GM18508 (cell line): ENCODE results near the gene DUOX1.
"Not testable (repeated sequence)": the region's sequence is repeated elsewhere in the genome, so short reads cannot be mapped to it uniquely, and the experiment has no call there.

Experiments used
- ATAC-seq: cut with Tn5 transposase; IDR thresholded peaks from one replicate; pipeline ENCODE4 v1.9.1; 2021; ENCODE audit warnings: moderate number of reproducible peaks; ENCODE audit not compliant: insufficient read depth, unreplicated experiment

Gene DUOX1

DNA sequence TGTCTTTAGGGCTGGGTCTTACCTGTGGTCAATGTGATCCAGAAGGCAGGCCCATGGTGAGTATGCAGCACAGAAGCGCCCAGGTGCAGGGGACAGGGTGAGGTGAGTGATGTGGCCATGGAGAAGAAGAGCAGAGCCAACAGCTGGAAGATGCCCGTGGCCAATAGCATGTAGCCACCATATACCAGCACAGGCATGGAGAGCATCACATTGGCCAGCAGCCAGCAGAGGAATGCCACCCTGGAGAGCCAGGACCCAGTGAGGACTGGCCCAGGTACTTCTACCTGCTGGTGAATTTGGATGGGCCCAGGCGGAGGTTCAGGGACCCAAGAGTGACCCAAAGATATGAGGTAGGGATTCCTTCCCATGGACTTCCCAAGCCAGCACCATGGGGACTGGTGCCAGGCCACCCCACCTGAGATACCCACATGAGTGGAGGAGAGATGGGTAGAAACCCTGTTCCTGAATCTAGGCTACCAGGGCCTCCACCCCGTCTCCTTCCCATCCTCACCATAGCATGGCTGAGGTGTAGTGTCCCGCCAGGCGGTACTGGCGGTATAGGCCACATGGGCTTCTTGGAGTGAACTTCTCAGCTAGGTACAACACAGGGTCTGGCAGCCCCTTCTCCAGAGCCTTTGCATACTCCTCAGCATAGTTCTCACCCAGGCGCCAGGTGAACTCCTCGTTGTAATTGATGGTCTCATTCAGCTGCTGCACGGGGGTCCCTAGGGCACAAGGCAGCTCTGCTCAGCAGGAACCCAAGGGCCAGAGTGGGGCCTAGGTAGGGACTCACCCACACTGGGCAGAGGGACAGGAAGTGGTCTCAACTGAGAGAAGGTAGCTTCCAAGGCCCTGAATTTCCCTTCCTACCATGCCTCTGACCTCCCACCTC, 9.5 kb upstream of the DUOX1 start:
- no peak for ATAC-seq

- ATAC-seq, result no peak
Measured at GRCh38 chr15:45121020-45121419, 8.8 kb upstream of the DUOX1 start.

GRCh38 chr15:45121706-45122417, 7.9 kb upstream of the DUOX1 start:
- ATAC-seq, result no peak

DNA sequence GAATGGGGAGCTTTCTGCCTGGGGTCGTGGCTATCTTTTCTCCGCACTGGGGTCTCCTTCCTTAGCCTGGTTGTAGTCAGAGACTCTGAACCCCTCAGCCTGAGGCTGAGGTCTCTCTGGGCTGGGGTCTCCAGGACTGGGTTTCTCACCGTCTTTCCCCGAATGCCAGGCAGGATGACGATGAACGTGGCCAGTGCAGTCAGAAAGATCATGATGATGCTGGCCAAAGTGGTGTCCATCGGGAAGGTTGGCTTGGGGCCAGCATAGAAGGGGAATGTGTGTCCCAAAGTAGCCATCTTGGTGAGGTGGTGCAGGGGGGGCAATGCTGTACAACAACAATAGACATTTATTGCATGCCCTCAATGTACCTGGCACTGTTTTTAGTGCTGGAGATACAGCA, 7.1 kb upstream of the DUOX1 start:
- ATAC-seq, result no peak

GRCh38 chr15:45123397-45123796, 6.4 kb upstream of the DUOX1 start:
- no peak for ATAC-seq

DNA sequence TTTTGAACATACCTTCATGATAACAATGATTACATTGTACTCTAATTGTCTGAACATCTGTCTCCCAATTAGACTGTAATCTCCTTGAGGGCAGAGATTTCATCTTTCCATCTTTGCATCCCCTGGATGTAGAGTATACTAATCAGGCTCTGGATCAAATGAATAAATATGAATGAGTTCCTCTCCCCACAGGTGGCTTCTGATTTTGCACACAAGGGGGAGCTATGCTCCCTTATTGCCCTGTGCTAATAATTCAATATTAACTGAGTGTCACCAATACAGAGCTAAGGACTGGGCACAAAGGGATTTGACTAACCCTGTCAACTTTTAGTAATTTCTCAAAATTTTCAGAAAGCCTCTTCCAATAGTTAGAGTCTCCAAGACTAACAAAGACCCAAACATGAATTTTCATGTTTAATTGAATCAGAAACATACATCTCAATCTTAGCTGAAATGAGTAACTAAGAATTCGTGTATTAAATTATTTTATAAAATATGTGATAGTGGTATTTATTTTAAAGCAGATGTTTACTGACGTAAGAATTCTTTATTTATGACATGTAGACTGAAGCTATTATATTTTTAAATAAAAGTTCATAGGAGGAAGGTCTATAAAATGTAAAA, 3.1 kb upstream of the DUOX1 start:
- no peak for ATAC-seq

- ATAC-seq, result no peak
Measured at GRCh38 chr15:45128971-45129639, 689 bp upstream of the DUOX1 start.

- ATAC-seq, result no peak
Measured at GRCh38 chr15:45130291-45131000, 652 bp downstream of the DUOX1 start.

DNA sequence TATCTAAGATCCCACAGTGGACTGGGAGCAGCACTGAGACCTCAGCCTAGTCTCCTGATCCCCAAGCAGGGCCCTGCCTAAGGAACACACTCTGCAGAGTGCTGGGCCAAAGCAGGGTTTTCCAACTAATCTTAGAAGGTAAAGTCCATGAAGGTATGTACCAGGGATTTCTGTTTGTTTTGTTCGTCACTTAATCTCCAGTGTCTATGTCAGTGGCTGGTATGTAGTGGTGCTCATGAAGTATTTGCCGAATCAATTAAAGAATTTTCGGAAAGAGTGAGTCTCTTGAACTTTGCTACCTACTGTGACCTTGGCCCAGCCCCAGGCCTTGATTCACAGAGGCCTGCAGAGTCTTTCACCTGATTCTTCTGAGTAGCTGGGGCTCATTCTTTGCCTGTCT, 1.7 kb downstream of the DUOX1 start:
- ATAC-seq, result no peak

DNA sequence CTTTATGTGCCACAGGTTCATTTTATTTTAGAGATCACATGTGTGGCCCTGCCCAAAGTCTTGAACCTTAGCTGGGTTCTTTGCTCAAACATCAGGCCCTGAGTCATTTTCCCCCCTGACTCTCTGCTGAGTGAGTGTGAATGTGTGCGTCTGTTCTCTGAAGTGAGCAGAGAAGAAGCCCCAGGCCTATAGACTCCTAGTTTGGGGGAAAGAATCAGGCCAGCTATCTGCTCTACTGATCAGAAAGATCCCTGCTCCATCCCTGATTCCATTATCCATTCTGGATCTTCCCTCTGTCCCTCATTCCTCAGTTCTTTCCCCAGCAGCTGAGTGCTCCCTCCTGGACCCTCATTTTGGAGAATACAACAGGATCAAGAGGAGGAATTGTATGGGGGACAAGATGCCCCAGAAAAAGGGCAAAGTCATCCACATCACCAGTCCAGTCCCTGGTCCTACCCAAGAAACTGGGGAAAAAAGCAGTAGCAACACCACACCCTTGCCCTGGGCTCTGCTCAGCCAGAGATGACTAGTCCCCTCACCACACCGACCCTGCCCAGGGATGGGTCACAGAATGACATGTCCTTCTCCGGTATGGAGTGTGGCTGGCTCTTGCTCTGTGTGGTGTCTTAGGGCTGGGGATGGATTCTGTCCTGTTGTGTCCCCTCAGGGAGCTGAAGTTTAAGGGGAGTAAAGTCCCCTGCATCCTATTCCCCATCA, 3.2 kb downstream of the DUOX1 start:
- ATAC-seq, result no peak

DNA sequence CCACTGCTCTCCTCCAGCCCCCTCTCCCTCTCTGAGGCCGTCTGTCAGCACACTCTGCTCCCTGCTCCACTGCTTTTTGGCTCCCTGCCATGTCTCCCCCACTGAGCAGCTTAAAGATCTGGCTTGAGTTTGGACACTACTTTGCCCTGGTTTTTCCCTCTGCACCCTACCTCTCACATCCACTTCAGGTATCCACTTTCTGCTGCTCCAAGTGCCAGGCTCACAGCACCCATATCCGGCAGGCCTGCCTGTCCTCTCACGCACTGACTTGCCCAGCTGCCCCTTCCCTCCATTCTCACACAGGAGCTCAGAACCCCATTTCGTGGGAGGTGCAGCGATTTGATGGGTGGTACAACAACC, 3.7 kb downstream of the DUOX1 start:
- no peak for ATAC-seq

GRCh38 chr15:45134046-45134445, 4.3 kb downstream of the DUOX1 start:
- ATAC-seq, result no peak

DNA sequence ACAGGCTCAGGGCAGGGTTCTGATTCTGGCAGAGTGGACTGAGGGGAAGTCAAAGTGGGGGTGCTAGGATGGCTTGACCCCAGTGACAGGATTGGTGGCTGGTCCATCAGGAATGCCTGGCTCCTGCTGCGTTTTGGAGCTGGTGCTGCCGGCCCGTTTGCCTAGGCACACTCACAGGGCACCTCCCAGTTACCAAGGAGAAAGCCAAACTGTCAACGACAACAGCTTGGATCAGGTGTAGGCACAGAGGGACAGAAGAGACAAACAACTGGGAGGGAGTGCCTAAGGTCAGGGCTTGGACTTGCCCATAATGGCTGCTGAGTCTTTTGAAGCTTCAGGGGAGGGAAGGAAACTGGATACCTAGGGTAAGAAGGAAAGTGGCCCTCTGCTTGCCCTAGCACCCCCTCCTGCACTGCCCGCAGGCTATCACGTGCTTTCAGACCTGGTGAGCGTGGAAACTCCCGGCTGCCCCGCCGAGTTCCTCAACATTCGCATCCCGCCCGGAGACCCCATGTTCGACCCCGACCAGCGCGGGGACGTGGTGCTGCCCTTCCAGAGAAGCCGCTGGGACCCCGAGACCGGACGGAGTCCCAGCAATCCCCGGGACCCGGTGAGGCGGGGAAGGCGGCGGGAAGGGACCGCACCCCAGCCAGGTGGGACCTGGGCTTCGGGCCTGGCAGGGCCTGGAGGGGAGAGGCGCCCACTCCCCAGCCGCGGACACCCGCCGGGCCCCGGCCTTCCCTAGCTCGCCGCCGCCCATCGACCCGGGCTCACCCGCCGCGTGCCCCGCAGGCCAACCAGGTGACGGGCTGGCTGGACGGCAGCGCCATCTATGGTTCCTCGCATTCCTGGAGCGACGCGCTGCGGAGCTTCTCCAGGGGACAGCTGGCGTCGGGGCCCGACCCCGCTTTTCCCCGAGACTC, 5.1 kb downstream of the DUOX1 start:
- ATAC-seq, result no peak

DNA sequence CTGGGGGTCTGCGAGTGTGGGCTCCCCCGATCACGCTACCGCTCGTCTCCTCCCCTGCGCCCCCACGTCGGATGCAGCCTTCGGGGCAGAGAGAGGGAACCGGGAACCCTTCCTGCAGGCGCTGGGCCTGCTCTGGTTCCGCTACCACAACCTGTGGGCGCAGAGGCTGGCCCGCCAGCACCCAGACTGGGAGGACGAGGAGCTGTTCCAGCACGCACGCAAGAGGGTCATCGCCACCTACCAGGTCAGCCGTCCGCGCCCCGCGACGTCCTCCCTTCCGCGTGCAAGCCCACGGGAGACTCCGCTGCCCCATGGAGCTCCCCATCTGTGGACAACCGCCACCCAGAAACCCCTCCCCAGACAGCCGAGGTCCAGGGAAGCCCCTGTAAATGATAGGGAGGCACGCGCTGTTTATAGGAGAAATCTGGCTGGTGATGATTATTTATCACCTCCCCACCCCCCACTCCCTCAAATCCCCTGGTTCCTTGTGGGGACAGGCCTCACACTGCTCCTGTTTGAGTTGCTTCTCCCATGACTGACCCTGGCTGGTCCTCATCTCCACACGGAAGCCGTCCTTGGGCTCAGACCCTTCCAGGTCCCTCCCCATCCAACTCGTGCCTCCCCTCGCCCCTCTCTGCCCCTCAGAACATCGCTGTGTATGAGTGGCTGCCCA, 6.0 kb downstream of the DUOX1 start:
- ATAC-seq, result not testable (repeated sequence)

DNA sequence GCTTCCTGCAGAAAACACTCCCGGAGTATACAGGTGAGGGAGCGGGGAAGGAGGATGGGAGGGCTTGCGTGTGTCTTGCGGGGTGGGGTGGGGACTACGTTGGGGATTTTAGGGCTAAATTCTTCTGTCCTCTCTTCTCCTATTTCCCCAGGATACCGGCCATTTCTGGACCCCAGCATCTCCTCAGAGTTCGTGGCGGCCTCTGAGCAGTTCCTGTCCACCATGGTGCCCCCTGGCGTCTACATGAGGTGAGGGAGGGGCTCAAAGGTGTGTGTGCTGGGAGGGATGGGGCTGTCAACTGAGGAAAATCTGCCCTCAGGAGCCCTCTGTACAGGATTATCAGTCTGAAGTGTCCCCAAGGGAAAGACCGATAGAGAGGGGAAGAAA, 6.6 kb downstream of the DUOX1 start:
- no peak for ATAC-seq

DNA sequence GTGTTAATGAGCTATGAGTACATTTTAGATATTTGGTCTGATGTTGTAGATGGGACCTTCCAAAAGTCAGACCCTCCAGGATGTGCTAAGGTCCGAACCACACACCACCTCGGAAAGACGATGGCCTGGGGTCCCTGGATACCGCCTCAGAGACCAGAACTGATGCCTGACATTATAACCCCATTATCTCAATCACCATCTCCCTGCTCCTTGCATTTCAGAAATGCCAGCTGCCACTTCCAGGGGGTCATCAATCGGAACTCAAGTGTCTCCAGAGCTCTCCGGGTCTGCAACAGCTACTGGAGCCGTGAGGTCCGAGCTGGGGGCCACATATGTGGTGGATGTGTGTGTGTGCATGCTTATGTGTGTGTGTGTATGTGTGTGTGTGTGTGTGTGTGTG, 7.9 kb downstream of the DUOX1 start:
- ATAC-seq, result no peak

DNA sequence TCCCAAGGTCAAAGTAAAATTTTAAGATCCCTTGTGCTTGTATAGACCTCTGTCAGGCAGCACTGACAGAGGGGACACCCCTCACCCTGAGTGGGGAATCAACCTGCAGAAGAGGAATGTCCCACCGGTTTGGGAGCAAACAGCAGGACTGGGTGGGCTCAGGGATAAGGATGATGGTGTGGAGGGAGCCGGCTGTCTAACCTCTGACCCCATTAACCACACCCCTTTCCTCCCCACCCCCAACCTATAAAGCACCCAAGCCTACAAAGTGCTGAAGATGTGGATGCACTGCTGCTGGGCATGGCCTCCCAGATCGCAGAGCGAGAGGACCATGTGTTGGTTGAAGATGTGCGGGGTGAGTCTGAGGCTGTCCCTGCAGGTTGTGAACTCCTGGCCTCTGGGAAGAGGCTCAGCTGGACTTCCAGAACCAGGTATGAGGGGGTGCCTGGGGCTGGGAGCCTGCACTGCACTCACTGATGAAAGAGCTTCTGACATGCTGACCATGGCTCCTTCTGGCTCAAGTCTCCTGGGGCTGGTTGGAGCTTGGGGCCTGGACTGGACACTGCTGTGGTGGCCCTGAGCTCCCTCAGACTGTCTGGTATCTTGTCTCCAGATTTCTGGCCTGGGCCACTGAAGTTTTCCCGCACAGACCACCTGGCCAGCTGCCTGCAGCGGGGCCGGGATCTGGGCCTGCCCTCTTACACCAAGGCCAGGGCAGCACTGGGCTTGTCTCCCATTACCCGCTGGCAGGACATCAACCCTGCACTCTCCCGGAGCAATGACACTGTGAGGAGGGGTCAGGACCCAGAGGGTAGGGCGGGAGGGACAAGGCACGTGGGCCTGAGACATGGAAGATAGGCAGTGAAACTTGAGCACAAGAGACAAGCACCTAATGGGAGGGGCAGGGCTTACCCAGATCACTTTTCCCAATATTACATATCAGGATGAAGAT, 9.3 kb downstream of the DUOX1 start:
- no peak for ATAC-seq
